ENCODE results near the gene SUGT1.

DNA sequence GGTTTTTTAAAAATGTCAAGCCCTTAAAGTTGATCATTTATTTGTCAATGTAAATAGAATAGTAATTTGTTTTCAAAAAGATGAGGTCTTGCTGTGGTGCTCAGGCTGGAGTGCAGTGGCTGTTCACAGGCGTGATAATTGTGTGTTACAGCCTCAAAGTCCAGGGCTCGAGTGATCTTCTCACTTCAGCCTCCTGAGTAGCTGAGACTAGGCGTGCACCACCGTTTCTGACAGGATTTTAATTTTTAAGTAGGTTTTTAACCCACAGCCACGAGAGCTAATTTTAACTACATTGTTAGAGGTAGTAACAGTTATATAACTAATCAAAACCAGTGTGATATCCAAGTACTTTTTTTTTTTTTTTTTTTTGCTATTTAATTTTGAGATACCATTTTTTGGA, 43.9 kb downstream of the SUGT1 start:
- TF ChIP-seq, protein P1, sequence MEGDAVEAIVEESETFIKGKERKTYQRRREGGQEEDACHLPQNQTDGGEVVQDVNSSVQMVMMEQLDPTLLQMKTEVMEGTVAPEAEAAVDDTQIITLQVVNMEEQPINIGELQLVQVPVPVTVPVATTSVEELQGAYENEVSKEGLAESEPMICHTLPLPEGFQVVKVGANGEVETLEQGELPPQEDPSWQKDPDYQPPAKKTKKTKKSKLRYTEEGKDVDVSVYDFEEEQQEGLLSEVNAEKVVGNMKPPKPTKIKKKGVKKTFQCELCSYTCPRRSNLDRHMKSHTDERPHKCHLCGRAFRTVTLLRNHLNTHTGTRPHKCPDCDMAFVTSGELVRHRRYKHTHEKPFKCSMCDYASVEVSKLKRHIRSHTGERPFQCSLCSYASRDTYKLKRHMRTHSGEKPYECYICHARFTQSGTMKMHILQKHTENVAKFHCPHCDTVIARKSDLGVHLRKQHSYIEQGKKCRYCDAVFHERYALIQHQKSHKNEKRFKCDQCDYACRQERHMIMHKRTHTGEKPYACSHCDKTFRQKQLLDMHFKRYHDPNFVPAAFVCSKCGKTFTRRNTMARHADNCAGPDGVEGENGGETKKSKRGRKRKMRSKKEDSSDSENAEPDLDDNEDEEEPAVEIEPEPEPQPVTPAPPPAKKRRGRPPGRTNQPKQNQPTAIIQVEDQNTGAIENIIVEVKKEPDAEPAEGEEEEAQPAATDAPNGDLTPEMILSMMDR (IDR thresholded peaks at IDR 0.05), result no peak
- TF ChIP-seq ZFX (IDR thresholded peaks at IDR 0.05; ENCODE audit: borderline replicate concordance), result no peak

All from 22Rv1 (cell line).